GM18909 (cell line): ENCODE data around the gene DCAF12L1.

Source experiments
- ATAC-seq: cut with Tn5 transposase; IDR thresholded peaks from one replicate; pipeline ENCODE4 v1.9.1; 2021; ENCODE audit warnings: mild to moderate bottlenecking; ENCODE audit not compliant: unreplicated experiment, poor library complexity

Gene DCAF12L1

GRCh38 chrX:126552313-126553022 lies at the start of gene DCAF12L1:
Gene DCAF12L1 (minus strand): TSS chrX:126552814. CDS start chrX:126552608, 206 bp downstream.
- ATAC-seq = no peak

DNA sequence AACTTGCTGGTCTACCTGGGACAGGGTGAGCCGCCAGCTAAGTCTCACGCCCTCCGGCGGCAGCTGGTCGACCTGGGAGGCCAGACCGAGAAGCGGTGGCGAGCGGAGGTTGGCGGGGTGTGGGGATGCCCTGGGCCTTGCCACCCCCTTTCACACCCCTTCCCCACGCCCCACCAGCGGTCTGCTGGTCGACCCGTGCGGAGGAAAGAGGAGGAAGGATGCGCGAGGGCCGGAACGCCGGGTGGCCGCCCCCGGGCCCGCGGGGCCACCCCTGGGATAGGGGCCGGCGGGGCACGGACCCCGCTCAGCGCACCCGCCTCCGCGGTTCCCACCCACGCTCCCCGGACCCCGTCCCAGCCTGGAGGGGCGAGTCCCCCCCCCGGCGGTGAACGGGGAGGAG lies 28.3 kb upstream of the DCAF12L1 start:
- no peak for ATAC-seq

GRCh38 chrX:126575911-126576310 lies 23.3 kb upstream of the DCAF12L1 start:
- no peak for ATAC-seq

GRCh38 chrX:126557151-126557550 lies 4.5 kb upstream of the DCAF12L1 start:
- ATAC-seq = no peak

DNA sequence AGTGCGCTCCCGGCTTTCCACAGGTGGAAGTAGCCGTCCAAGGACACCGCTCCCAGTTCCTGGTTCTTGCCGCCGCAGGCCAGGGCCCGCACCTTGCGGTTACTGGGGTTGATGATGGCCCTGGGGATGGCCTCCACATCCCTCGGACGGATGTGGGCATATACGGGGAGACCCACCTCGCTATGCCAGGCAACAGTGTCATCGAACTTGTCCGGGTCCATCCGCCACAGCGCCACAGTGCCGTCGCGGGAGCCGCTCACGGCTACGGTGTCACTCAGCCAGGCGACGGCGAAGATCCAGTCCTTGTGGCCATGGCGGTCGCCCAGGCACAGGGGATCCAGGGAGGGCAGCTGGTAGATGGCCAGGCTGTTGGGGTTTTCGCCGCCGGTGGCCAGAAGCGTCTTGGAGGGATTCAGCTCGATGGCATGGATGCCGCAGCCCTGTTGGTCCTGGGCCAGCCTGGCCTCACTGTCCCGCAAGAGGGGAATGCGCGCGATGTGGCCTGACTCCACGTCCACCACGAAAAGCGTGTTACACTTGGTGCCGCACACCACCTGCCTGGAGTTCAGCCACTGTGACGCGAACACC lies 795 bp downstream of the DCAF12L1 start:
- ATAC-seq = no peak

DNA sequence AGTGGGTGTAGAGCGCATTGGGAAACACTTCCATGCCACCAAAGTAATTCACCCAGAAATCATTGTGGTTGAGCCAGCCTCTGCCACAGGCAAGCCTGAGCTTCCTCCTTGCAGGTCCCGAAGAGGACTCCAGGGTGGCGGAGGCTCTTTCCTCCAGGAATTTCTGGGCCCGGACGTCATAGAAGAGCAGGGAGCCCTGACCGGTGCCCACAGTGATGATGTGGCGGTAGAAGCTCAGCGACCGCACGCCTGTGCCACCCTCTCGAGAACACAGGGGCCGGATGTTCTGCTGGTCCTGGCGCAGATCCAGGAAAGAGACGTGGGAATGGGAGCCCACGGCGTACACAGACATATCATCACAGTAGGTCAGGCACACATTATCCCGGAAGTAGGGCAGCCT lies 1.3 kb downstream of the DCAF12L1 start:
- ATAC-seq = no peak

DNA sequence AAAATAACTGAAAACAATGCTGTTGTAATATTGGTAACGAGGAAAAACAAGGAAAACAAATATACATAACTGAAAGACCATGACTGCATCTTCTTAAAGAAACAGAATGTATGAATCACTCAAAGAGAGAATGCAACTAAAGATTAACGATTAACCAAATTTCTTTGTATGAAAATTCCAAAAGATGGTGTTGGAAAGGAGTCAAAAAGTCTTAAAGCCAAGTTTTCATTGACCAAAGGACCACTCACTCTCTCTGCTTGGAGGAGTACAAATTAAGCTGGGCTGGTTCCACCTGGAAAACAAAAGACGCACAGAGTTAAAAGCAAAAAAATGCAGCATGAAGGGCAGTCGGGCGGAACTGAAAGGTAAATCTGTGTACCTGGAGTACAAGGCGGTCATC lies 1.8 kb downstream of the DCAF12L1 start:
- ATAC-seq = no peak

GRCh38 chrX:126509923-126510322 lies 42.7 kb downstream of the DCAF12L1 start:
- no peak for ATAC-seq
